Endothelial cell of umbilical vein (primary cell): Measurements from ENCODE around the gene LRP3. TPM values are rescaled to one million over a fixed set of nuclear protein-coding genes. Genes with fewer than 3 reads are reported as not detected.

Source experiments
- BruUV-seq: library from RNA; stranded (reverse); fragments of 400-500 nt; replicated peaks from 2 replicates; lab custom pipeline; 2021; lab: Mats Ljungman, UMichigan
- CTCF ChIA-PET: fragments of 300-600, 350-600 bp; sonication (Branson Sonifier 250); formaldehyde crosslinking; loops from one replicate; lab custom pipeline; 2021; ENCODE audit warnings: antibody characterized with exemption, inconsistent platforms; lab: Charles Lee
- POLR2A ChIA-PET: fragments of 300-600, 350-600 bp; sonication (Branson Sonifier 250); formaldehyde crosslinking; loops from one replicate; lab custom pipeline; 2021; ENCODE audit warnings: antibody characterized with exemption, inconsistent platforms; lab: Charles Lee
- DNase-seq: peaks from one replicate; pipeline ENCODE4 v3.0.0-alpha.2; 2011; ENCODE audit warnings: low read depth, low spot score
- FAIRE-seq: peaks from 2 replicates; lab custom pipeline; 2011; peaks lifted over from hg19 to GRCh38; lab: Jason Lieb, UNC
- H2AFZ ChIP-seq: 2 replicates; pipeline ENCODE4 v1.6.0; 2012; ENCODE audit warnings: low read depth, low read length, control low read depth, inconsistent platforms
- H3K27ac ChIP-seq: 2 replicates; pipeline ENCODE4 v1.5.1; 2011; ENCODE audit warnings: low read depth, mild to moderate bottlenecking, control low read depth, low read length, moderate library complexity; ENCODE audit not compliant: insufficient read depth
- H3K27me3 ChIP-seq, 2 experiments: 2 replicates each; pipeline versions ENCODE4 v1.6.0 to v1.6.1; 2011; ENCODE audit warnings: low read length in 2 of 2, mixed read lengths in 1 of 2; ENCODE audit not compliant: control insufficient read depth in 2 of 2, insufficient read depth in 2 of 2
- H3K36me3 ChIP-seq, 2 experiments: 2 replicates in 1 of 2; 3 replicates in 1 of 2; pipeline ENCODE4 v1.5.1; 2011; ENCODE audit warnings: low read length in 2 of 2, mild to moderate bottlenecking in 1 of 2, moderate library complexity in 1 of 2; ENCODE audit not compliant: control insufficient read depth in 2 of 2, insufficient read depth in 2 of 2; ENCODE audit errors: extremely low read depth in 1 of 2
- H3K4me1 ChIP-seq: 3 replicates; pipeline ENCODE4 v1.5.1; 2011; ENCODE audit warnings: mild to moderate bottlenecking, low read length; ENCODE audit not compliant: control insufficient read depth, insufficient read depth; ENCODE audit errors: extremely low read depth
- H3K4me2 ChIP-seq: 2 replicates; pipeline ENCODE4 v1.6.1; 2011; ENCODE audit warnings: low read length, control low read depth, mixed read lengths; ENCODE audit not compliant: insufficient read depth
- H3K4me3 ChIP-seq, 3 experiments: fragments of 200-600 bp in 1 of 3; sonication (generic), shearing (Covaris generic) in 1 of 3; replicated peaks in 1 of 3; 2 replicates each; pipeline ENCODE4 v1.5.1; 2011 to 2016; ENCODE audit warnings: control low read depth in 3 of 3, low read length in 3 of 3, mild to moderate bottlenecking in 2 of 3, inconsistent platforms in 1 of 3, low read depth in 1 of 3, moderate library complexity in 1 of 3; ENCODE audit not compliant: insufficient read depth in 1 of 3
- H3K79me2 ChIP-seq: 2 replicates; pipeline ENCODE4 v1.6.0; 2012; ENCODE audit warnings: low read length, inconsistent platforms; ENCODE audit not compliant: control insufficient read depth, insufficient read depth
- H3K9ac ChIP-seq: replicated peaks from 2 replicates; pipeline ENCODE3; 2011; ENCODE audit warnings: low read length, control low read depth; ENCODE audit not compliant: insufficient read depth; ENCODE audit errors: extremely low read depth
- H3K9me1 ChIP-seq: replicated peaks from 3 replicates; pipeline ENCODE4 v1.6.0; 2011; ENCODE audit warnings: mild to moderate bottlenecking, low read length; ENCODE audit not compliant: control insufficient read depth, insufficient read depth; ENCODE audit errors: extremely low read depth
- H3K9me3 ChIP-seq: replicated peaks from 2 replicates; pipeline ENCODE4 v1.5.1; 2012; ENCODE audit warnings: low read length, inconsistent platforms; ENCODE audit not compliant: control insufficient read depth, insufficient read depth
- H4K20me1 ChIP-seq: replicated peaks from 2 replicates; pipeline ENCODE3; 2011; ENCODE audit warnings: mild to moderate bottlenecking, low read length; ENCODE audit not compliant: control insufficient read depth, insufficient read depth; ENCODE audit errors: extremely low read depth
- CTCF ChIP-seq, 2 donors: IDR thresholded peaks; 1 replicate in 1 of 2; 2 replicates in 1 of 2; pipeline ENCODE4 v1.5.1; 2011; ENCODE audit warnings: low read length in 2 of 2, mild to moderate bottlenecking in 2 of 2, moderate library complexity in 2 of 2, control low read depth in 1 of 2, inconsistent platforms in 1 of 2, low read depth in 1 of 2; ENCODE audit not compliant: insufficient read depth in 1 of 2; ENCODE audit errors: extremely low read depth in 1 of 2
- EZH2 ChIP-seq: IDR thresholded peaks from 2 replicates; pipeline ENCODE4 v1.6.1; 2012; ENCODE audit warnings: borderline replicate concordance, low read depth, mild to moderate bottlenecking, moderate library complexity, low read length, inconsistent platforms; ENCODE audit not compliant: severe bottlenecking
- FOS ChIP-seq: IDR thresholded peaks from 2 replicates; pipeline ENCODE4 v1.6.1; 2011; ENCODE audit warnings: mild to moderate bottlenecking, low read length, moderate library complexity, borderline replicate concordance; ENCODE audit not compliant: insufficient read depth
- JUN ChIP-seq: IDR thresholded peaks from 2 replicates; pipeline ENCODE4 v1.6.1; 2011; ENCODE audit warnings: borderline replicate concordance, low read depth; ENCODE audit not compliant: insufficient read length, insufficient read depth
- MAX ChIP-seq: IDR thresholded peaks from 2 replicates; pipeline ENCODE4 v1.6.1; 2011; ENCODE audit not compliant: insufficient read depth, insufficient read length
- MYC ChIP-seq: IDR thresholded peaks from one replicate; pipeline ENCODE4 v1.6.1; 2011; ENCODE audit warnings: mild to moderate bottlenecking, low read depth, low read length
- dilution Hi-C: fragments of 300-500 bp; cut with MboI; formaldehyde crosslinking; loops from one replicate; pipeline ENCODE4 v1.15.0; 2019; ENCODE audit warnings: low sequenced_read_pairs; ENCODE audit not compliant: extremely low pct_ligation_motif_present
- intact Hi-C: fragments of 100-400 bp; cut with micrococcal nuclease; formaldehyde crosslinking; loops from one replicate; pipeline ENCODE4 v1.10.0; 2022
- polyA plus RNA-seq, 4 experiments: library from polyadenylated mRNA; depleted of rRNA in 3 of 4; stranded (reverse) in 3 of 4; unstranded in 1 of 4; fragments of >200 nt; gene quantifications; 2 replicates each; pipeline versions ENCODE4 v1.2.1 to v1.2.3, GENCODE V29; 2011 to 2012; ENCODE audit warnings: missing spikeins in 1 of 4
- total RNA-seq: library from RNA; stranded (reverse); gene quantifications from 2 replicates; pipeline ENCODE4 v1.2.3, GENCODE V29; 2021

LRP3 gene
- total and polyA plus RNA-seq, 2 donors (not counting 3 experiments of a cell fraction or from before 2014, with no cell fraction given) = 14.3 to 19.4 TPM

GRCh38 chr19:33250500-33250899 lies 56.4 kb downstream of the LRP3 start:
- no peaks in the 10 kb centered on the region for H3K27me3 ChIP-seq
- H3K4me1 ChIP-seq = no peaks in the 10 kb centered on the region
- TF ChIP-seq MYC (no peak), EZH2 (no peak), JUN (no peak), MAX (no peak), FOS (no peak), CTCF (IDR thresholded peaks at IDR 0.05; ENCODE audit: extremely low read depth in 1 of 2, insufficient read depth in 1 of 2, low read depth in 1 of 2, low read length in 2 of 2) (no peak)
- no TSS peak for BruUV-seq
- H4K20me1 ChIP-seq = no peaks in the 10 kb centered on the region
- H3K27ac ChIP-seq = no peak overlapping the region
- DNase-seq = no peak
- H3K4me2 ChIP-seq = no peak overlapping the region
- CTCF ChIA-PET = no interaction called here
- no peak overlapping the region for H2AFZ ChIP-seq
- POLR2A ChIA-PET = no interaction called here
- no peak for FAIRE-seq
- H3K9me1 ChIP-seq = no peaks in the 10 kb centered on the region
- H3K9me3 ChIP-seq = no peaks in the 10 kb centered on the region
- dilution Hi-C loops = no loop called here
- H3K36me3 ChIP-seq = no peaks in the 10 kb centered on the region
- no peak overlapping the region for H3K4me3 ChIP-seq
- no peaks in the 10 kb centered on the region for H3K79me2 ChIP-seq
- H3K9ac ChIP-seq = no peak overlapping the region
- intact Hi-C loops = no loop called here
